ENCODE data around the gene ELF2. TPM values are rescaled to one million over a fixed set of nuclear protein-coding genes. Genes with fewer than 3 reads are reported as not detected.
A peak's percentile ranks its signal among the peaks of the same experiment; 100 is the strongest.

ELF2 gene
- total and polyA plus RNA-seq, 2 of the 8 experiments (the other 6 are each of a cell fraction or from before 2014, with no cell fraction given) = 21.1 to 44.3 TPM

DNA sequence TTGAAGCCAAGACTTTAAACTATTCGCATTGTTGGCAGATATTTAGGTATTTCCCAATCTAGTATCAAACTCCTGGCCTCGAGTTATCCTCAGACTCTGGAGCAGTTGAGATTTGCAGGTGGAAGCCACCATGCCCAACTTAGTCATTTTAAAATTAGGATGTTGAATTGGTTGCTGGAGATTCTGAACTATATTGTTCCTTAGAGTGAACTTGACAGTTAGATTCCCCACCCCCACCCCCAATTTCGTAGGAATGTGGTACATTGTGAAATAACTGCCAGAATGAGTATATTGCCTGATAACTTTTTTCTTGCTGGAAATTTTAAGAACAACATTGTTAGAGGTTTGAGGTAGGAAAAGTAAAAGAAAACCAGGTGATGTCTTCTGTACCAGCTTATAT, 159.2 kb downstream of the ELF2 start:
- Histone ChIP-seq H3K23me2 (ENCODE audit: low read depth, low read length) (peaks cover 4% of the 10 kb centered on the region; the same call in 1 of the 2 replicates), H2BK20ac (ENCODE audit: low read length) (no peak overlapping the region), H3K9me3 (ENCODE audit: insufficient read depth in 2 of 2, low read depth in 1 of 2, low read length in 1 of 2) (no peaks in the 10 kb centered on the region), H2BK120ac (replicated peaks; ENCODE audit: low read depth, low read length) (no peak overlapping the region), H3K23ac (ENCODE audit: insufficient read length) (no peak overlapping the region), H3K79me1 (ENCODE audit: low read depth, low read length) (peaks cover 3% of the 10 kb centered on the region; the same call in 1 of the 2 replicates), H2AFZ (ENCODE audit: low read length) (no peak overlapping the region), H4K5ac (ENCODE audit: insufficient read length, low read depth, low read length) (no peak overlapping the region), H3K56ac (replicated peaks; ENCODE audit: insufficient read length, low read depth, low read length) (no peak overlapping the region), H3K27me3 (replicated peaks in 1 of 4; ENCODE audit: control insufficient read depth in 3 of 4, extremely low read depth in 1 of 4, insufficient read depth in 3 of 4, low read length in 3 of 4) (no peaks in the 10 kb centered on the region), H3K4me2 (ENCODE audit: insufficient read depth in 1 of 2, low read depth in 2 of 2, low read length in 2 of 2) (peak overlapping the region; percentile 49 to 94), H2BK5ac (ENCODE audit: low read depth, low read length) (no peak overlapping the region), H4K91ac (replicated peaks; ENCODE audit: insufficient read length, low read length) (no peak overlapping the region), H3K4ac (replicated peaks; ENCODE audit: insufficient read length, low read depth, low read length) (no peak overlapping the region), H4K20me1 (replicated peaks in 1 of 2; ENCODE audit: control insufficient read depth in 1 of 2, insufficient read depth in 2 of 2, low read length in 2 of 2) (peaks cover 2 to 16% of the 10 kb centered on the region in 2 experiments), H2BK12ac (ENCODE audit: low read depth, low read length) (no peak overlapping the region), H2AK5ac (ENCODE audit: low read depth, low read length) (no peak overlapping the region), H3K79me2 (ENCODE audit: control insufficient read depth in 1 of 2, insufficient read depth in 2 of 2, low read length in 2 of 2) (peaks cover 15 to 61% of the 10 kb centered on the region in 2 experiments), H3K9ac (replicated peaks in 1 of 4; ENCODE audit: extremely low read depth in 1 of 4, low read depth in 3 of 4, low read length in 3 of 4) (no peak overlapping the region), H3K18ac (ENCODE audit: extremely low read depth, low read length) (no peak overlapping the region), H3K27ac (ENCODE audit: low read depth, low read length) (no peak overlapping the region), H3K14ac (ENCODE audit: insufficient read length) (no peak overlapping the region), H3K4me1 (replicated peaks in 1 of 4; ENCODE audit: control insufficient read depth in 3 of 4, insufficient read depth in 4 of 4, low read length in 3 of 4) (peaks cover 17 to 31% (median 24%) of the 10 kb centered on the region in 4 experiments), H4K8ac (ENCODE audit: extremely low read depth, insufficient read depth, low read length) (no peak overlapping the region), H2BK15ac (ENCODE audit: low read length) (no peak overlapping the region), H3K36me3 (ENCODE audit: control insufficient read depth in 2 of 4, insufficient read depth in 4 of 4, low read length in 3 of 4) (no peaks in the 10 kb centered on the region; a peak in 2 of 8 replicates), H3K4me3 (ENCODE audit: extremely low read depth in 1 of 4, insufficient read depth in 2 of 4, low read depth in 3 of 4, low read length in 4 of 4) (peak overlapping the region in 1 of 4 experiments; percentile 40; a peak in 2 of 8 replicates)
- FAIRE-seq (no peak), DNase-seq (ENCODE audit: low read depth in 1 of 2, low spot score in 2 of 2) (no peak)
- CTCF ChIA-PET (ENCODE audit: partially characterized antibody) = interaction anchor here (0.7 to 5.0 kb wide), 3 partner anchors 10 to 305 kb away, joined by 3 to 39 read pairs (median 5); no protein-coding TSS in a partner anchor
- WGBS, 2 experiments (ENCODE audit: extremely low coverage in 1 of 2, insufficient coverage in 1 of 2, insufficient read length in 1 of 2, insufficient replicate concordance in 2 of 2, low coverage in 1 of 2, low lambda C conversion rate in 2 of 2, missing lambda C conversion rate in 1 of 2) = 61% methylated on average over 3 of the region's 3 CpGs; no CpG with 5 or more reads in 1 of the 2 experiments
- POLR2A ChIA-PET (ENCODE audit: partially characterized antibody) = interaction anchor here (0.7 to 5.4 kb wide), 6 partner anchors 9 to 283 kb away, joined by 3 to 39 read pairs (median 6); partner anchors contain the start of gene NAA15
- TF ChIP-seq SIN3A (conservative IDR thresholded peaks at IDR 0.05 in 1 of 2, IDR thresholded peaks at IDR 0.05 in 1 of 2; ENCODE audit: low read depth in 1 of 2, low read length in 2 of 2) (no peak), PHF8 (conservative IDR thresholded peaks at IDR 0.05; ENCODE audit: low read depth, low read length) (no peak), EGR1 (IDR thresholded peaks at IDR 0.05; ENCODE audit: borderline replicate concordance, low read depth, low read length) (no peak), SP1 (IDR thresholded peaks at IDR 0.05; ENCODE audit: low read depth, low read length) (no peak), RBBP5 (IDR thresholded peaks at IDR 0.05; ENCODE audit: borderline replicate concordance, low read depth, low read length) (no peak), NANOG (IDR thresholded peaks at IDR 0.05; ENCODE audit: insufficient read depth, low read depth, low read length, poor library complexity, severe bottlenecking) (no peak), HDAC2 (IDR thresholded peaks at IDR 0.05; ENCODE audit: borderline replicate concordance in 1 of 2, low read depth in 2 of 2, low read length in 2 of 2) (no peak), POLR2A (IDR thresholded peaks at IDR 0.05; ENCODE audit: control extremely low read depth in 1 of 2, low read depth in 2 of 2, low read length in 2 of 2) (no peak), CTBP2 (IDR thresholded peaks at IDR 0.05; ENCODE audit: borderline replicate concordance, insufficient read depth, insufficient read length, low read length) (no peak), FOSL1 (IDR thresholded peaks at IDR 0.05; ENCODE audit: insufficient read depth, low read depth, low read length) (no peak), RXRA (IDR thresholded peaks at IDR 0.05; ENCODE audit: insufficient read depth, low read depth, low read length) (no peak), GTF2F1 (IDR thresholded peaks at IDR 0.05; ENCODE audit: borderline replicate concordance, low read depth, low read length) (no peak), TAF1 (IDR thresholded peaks at IDR 0.05; ENCODE audit: low read depth, low read length) (no peak)
